Measurements from ENCODE around the gene NTM.

Gene NTM

DNA sequence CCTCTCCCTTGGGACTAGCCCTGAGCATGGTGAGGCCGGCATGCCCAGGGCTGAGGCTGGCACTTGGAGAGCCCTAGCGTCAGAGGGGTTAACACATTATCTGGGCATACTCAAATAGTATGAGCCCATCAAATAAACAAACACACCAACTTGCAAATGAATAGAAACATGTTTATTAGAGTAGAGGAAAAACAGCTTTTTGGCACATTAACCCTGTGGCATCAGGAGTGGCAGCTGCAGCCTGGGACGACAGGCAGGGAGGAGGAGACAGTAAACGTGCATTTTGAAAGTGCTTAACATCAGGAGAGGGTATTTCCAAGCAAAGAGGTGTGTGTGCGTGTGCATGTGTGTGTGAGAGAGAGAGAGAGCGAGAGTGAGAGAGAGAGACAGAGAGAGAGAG is 684.9 kb downstream of the NTM start:
- TF ChIP-seq CTCF (IDR thresholded peaks at IDR 0.05; ENCODE audit: low read depth, low read length, missing control alignments) = no peak
- no peak for DNase-seq (ENCODE audit: low read depth)

DNA sequence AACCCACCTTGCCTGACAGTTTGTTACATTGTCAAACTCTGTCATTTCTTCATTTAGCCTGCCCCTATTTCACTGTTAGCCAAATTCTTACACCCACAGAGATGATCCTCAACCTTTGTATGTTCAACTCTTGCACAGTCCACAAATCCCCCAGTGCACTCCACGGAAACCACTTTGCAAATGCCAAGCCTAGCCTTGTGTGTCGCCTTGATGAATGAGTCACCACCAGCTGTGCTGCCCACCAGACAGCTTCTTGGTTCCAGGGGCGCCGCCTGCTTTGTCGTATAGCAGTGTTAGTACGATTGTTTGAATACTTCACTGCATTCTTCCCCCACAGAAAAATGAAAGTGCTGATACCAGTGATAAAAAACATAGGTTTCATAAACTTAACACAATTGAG is 686.3 kb downstream of the NTM start:
- H3K4me3 ChIP-seq (ENCODE audit: low read depth, low read length) = no peak overlapping the region
- no peak for DNase-seq (ENCODE audit: low read depth)
- TF ChIP-seq CTCF (IDR thresholded peaks at IDR 0.05; ENCODE audit: low read depth, low read length, missing control alignments) = no peak

More for the DNA sequence above, 684.9 kb downstream of the NTM start:
- no peak overlapping the region for H3K4me3 ChIP-seq (ENCODE audit: low read depth, low read length)

GRCh38 chr11:132057266-132057665 is 686.9 kb downstream of the NTM start:
- no peak overlapping the region for H3K4me3 ChIP-seq (ENCODE audit: low read depth, low read length)
- TF ChIP-seq CTCF (IDR thresholded peaks at IDR 0.05; ENCODE audit: low read depth, low read length, missing control alignments) = no peak
- DNase-seq (ENCODE audit: low read depth) = no peak

- no peak overlapping the region for H3K4me3 ChIP-seq (ENCODE audit: low read depth, low read length)
- no peak for TF ChIP-seq CTCF (IDR thresholded peaks at IDR 0.05; ENCODE audit: low read depth, low read length, missing control alignments)
- no peak for DNase-seq (ENCODE audit: low read depth)
These were observed 687.9 kb downstream of the NTM start for GRCh38 chr11:132058211-132058772.

GRCh38 chr11:132060567-132060966 is 690.2 kb downstream of the NTM start:
- no peak for DNase-seq (ENCODE audit: low read depth)
- no peak for TF ChIP-seq CTCF (IDR thresholded peaks at IDR 0.05; ENCODE audit: low read depth, low read length, missing control alignments)
- H3K4me3 ChIP-seq (ENCODE audit: low read depth, low read length) = no peak overlapping the region

- DNase-seq (ENCODE audit: low read depth) = no peak
- TF ChIP-seq CTCF (IDR thresholded peaks at IDR 0.05; ENCODE audit: low read depth, low read length, missing control alignments) = no peak
- H3K4me3 ChIP-seq (ENCODE audit: low read depth, low read length) = no peak overlapping the region
These were observed 691.6 kb downstream of the NTM start for GRCh38 chr11:132062031-132062430.

DNA sequence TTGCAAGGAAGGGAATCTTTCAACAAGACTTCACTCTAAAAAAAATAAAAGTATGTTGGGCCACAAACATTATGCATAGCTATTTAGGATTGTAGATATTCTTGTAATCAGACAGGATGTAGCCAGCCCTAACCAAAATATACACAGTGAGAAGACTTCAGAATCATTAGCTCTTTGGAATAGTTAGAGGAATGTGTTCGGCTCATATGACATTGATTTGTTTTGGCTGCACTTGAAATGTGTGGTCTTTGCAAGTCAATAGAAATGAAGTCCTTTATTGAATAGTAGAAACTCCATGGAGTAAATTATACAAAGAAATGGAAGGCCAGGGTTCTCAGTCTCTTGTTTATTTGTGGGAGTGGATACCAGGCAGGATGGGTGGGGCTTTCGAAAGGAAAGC is 692.1 kb downstream of the NTM start:
- no peak overlapping the region for H3K4me3 ChIP-seq (ENCODE audit: low read depth, low read length)
- DNase-seq (ENCODE audit: low read depth) = no peak
- no peak for TF ChIP-seq CTCF (IDR thresholded peaks at IDR 0.05; ENCODE audit: low read depth, low read length, missing control alignments)

Measured in GM12864 (cell line).